Tibial nerve (tissue), 4 donors: ENCODE results near the gene LDB3. TPM values are rescaled to one million over a fixed set of nuclear protein-coding genes. Genes with fewer than 3 reads are reported as not detected.
A peak's percentile ranks its signal among the peaks of the same experiment; 100 is the strongest.

Source experiments
- DNase-seq, 2 donors: peaks; one replicate each; pipeline ENCODE4 v3.0.0-alpha.2; 2019; ENCODE audit warnings: low spot score in 2 of 2
- H3K27ac ChIP-seq, 4 donors: fragments of 200-600 bp; sonication (generic) in 3 of 4; one replicate each; pipeline ENCODE4 v1.5.1; 2017 to 2019; ENCODE audit warnings: mild to moderate bottlenecking in 1 of 4
- H3K27me3 ChIP-seq, 2 donors: fragments of 200-600 bp; sonication (generic) in 1 of 2; one replicate each; pipeline versions ENCODE4 v1.5.1 to v1.6.0; 2017 to 2019
- H3K36me3 ChIP-seq, 3 donors: fragments of 200-600 bp; sonication (generic); one replicate each; pipeline ENCODE4 v1.5.1; 2018 to 2019
- H3K4me1 ChIP-seq, 4 donors: fragments of 200-600 bp; sonication (generic) in 3 of 4; one replicate each; pipeline ENCODE4 v1.5.1; 2017 to 2019
- H3K4me3 ChIP-seq, 4 donors: fragments of 200-600 bp; sonication (generic) in 3 of 4; one replicate each; pipeline ENCODE4 v1.5.1; 2017 to 2019; ENCODE audit warnings: mild to moderate bottlenecking in 1 of 4, moderate library complexity in 1 of 4
- H3K9me3 ChIP-seq, 4 donors: fragments of 200-600 bp; sonication (generic) in 3 of 4; one replicate each; pipeline ENCODE4 v1.5.1; 2017 to 2019
- EP300 ChIP-seq, 2 donors: sonication (generic); formaldehyde crosslinking; IDR thresholded peaks; one replicate each; pipeline ENCODE4 v1.6.1; 2017; ENCODE audit warnings: antibody characterized with exemption in 2 of 2, mild to moderate bottlenecking in 1 of 2
- POLR2A ChIP-seq, 2 donors: fragments of 450-650 bp; IDR thresholded peaks; one replicate each; pipeline ENCODE4 v1.6.1; 2017; ENCODE audit warnings: antibody characterized with exemption in 2 of 2, mild to moderate bottlenecking in 2 of 2, moderate library complexity in 2 of 2
- WGBS, 2 donors: methylation state at CpG; one replicate each; pipeline ENCODE4 v1.1.5; 2018; 5-methylcytosine and 5-hydroxymethylcytosine counted together
- total RNA-seq, 4 donors: library from RNA; depleted of rRNA; stranded (reverse); fragments of >200 nt; gene quantifications; one replicate each; pipeline ENCODE4 v1.1.0, GENCODE V29; 2016
- TF ChIP-seq, protein P1 (sequence below), 5 experiments: fragments of 200-600 bp in 3 of 5; fragments of 450-650 bp in 2 of 5; sonication (generic) in 3 of 5; IDR thresholded peaks; one replicate each; pipeline ENCODE4 v1.5.1; 2016 to 2019; ENCODE audit warnings: antibody characterized with exemption in 5 of 5, mild to moderate bottlenecking in 3 of 5, moderate library complexity in 2 of 5

Gene LDB3
- total RNA-seq, 4 donors from 2014 or later: 5.4 to 18.6 (median 7.5) TPM

DNA sequence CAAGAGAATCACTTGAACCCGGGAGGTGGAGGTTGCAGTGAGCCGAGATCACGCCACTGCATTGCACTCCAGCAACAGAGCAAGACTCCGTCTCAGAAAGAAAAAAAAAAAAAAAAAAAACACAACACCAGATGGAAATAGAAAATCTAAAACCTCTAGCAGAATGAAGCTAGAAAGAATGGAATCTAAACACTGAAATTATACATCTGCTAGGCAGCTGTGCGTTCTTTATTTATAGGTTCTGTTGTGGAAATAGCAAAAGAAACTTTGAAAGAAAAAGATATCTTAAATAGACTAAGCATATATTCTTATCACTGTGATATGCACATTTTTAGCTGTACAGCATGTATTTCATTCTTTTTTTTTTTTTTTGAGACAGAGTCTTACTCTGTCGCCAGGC is 105.2 kb downstream of the LDB3 start:
- H3K27ac ChIP-seq: no peak overlapping the region
- no peak for TF ChIP-seq EP300 (IDR thresholded peaks at IDR 0.05)
- no peak for TF ChIP-seq POLR2A (IDR thresholded peaks at IDR 0.05)
- TF ChIP-seq, protein P1, sequence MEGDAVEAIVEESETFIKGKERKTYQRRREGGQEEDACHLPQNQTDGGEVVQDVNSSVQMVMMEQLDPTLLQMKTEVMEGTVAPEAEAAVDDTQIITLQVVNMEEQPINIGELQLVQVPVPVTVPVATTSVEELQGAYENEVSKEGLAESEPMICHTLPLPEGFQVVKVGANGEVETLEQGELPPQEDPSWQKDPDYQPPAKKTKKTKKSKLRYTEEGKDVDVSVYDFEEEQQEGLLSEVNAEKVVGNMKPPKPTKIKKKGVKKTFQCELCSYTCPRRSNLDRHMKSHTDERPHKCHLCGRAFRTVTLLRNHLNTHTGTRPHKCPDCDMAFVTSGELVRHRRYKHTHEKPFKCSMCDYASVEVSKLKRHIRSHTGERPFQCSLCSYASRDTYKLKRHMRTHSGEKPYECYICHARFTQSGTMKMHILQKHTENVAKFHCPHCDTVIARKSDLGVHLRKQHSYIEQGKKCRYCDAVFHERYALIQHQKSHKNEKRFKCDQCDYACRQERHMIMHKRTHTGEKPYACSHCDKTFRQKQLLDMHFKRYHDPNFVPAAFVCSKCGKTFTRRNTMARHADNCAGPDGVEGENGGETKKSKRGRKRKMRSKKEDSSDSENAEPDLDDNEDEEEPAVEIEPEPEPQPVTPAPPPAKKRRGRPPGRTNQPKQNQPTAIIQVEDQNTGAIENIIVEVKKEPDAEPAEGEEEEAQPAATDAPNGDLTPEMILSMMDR (IDR thresholded peaks at IDR 0.05): no peak
- H3K9me3 ChIP-seq: no peaks in the 10 kb centered on the region
- no peaks in the 10 kb centered on the region for H3K36me3 ChIP-seq
- no peak overlapping the region for H3K4me3 ChIP-seq
- DNase-seq: no peak
- no peaks in the 10 kb centered on the region for H3K27me3 ChIP-seq
- peaks cover 0 to 67% (median 12%) of the 10 kb centered on the region in 4 donors for H3K4me1 ChIP-seq
- WGBS, 2 donors: 76 to 87% methylated on average over 6 of the region's 6 CpGs

DNA sequence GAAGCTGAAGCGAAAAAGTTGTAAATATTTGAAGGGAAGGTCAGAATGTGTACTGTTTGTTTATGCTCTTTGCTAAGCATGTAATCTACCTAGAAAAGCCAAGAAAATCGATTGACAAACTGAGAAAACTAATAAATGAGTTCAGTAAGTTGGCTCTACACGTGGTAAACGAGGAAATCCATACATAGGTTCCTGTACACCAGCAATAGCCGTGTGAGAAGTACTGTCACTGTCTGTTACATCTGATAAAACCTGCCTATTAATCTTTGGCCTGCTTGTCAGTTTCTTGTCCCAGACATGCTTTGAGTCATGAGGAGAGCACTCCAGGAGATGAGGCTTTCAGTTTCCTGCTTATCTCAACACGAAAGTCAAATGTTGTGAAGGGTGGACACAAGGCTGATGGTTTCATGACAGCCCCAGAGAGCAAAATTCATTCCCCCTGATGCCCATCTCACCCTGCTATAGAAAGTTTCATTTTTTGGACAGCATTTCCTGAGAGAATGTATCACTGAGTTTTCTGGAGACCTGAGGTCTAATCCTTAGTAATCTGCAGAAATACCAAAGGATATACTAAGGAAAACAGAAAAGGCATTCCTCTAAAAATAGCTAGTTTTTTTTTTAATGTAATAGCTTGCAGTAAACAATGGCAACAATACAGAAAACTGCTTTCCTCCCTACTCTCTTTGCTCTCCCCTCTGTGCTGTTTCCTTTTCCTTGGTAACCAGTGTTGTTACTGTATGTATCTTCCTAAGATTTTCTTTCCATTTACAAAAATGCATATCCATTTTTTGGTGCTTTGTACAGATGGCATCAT is 107.0 kb downstream of the LDB3 start:
- Histone ChIP-seq H3K27ac (no peak overlapping the region), H3K4me3 (no peak overlapping the region), H3K36me3 (no peaks in the 10 kb centered on the region), H3K9me3 (no peaks in the 10 kb centered on the region), H3K4me1 (peaks cover 0 to 56% (median 6%) of the 10 kb centered on the region in 4 donors), H3K27me3 (no peaks in the 10 kb centered on the region)
- TF ChIP-seq, protein P1 (IDR thresholded peaks at IDR 0.05): no peak
- TF ChIP-seq EP300 (IDR thresholded peaks at IDR 0.05): no peak
- no peak for TF ChIP-seq POLR2A (IDR thresholded peaks at IDR 0.05)
- 67 to 74% methylated on average over 6 of the region's 6 CpGs for WGBS, 2 donors
- DNase-seq: no peak

DNA sequence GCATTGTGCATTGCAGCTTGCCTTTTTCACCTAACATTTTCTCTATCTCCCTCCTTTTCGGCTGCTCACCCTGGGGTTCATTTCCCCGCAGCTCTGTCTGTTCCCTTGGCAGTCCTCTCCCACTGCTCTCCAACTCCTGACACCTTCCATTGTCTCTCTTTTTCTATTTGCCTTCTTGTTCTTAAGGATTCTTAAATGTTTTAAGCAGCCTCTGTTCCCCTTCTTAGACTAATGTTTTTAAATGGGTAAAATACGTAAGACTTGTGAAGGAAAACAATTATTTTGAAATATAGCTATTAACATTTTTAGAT is 107.5 kb downstream of the LDB3 start:
- Histone ChIP-seq H3K9me3 (peaks cover 0 to 5% (median 0%) of the 10 kb centered on the region in 4 donors), H3K4me3 (no peak overlapping the region), H3K36me3 (no peaks in the 10 kb centered on the region), H3K4me1 (peaks cover 0 to 50% (median 6%) of the 10 kb centered on the region in 4 donors), H3K27ac (no peak overlapping the region), H3K27me3 (no peaks in the 10 kb centered on the region)
- no peak for DNase-seq
- 67 to 73% methylated on average over 3 of the region's 3 CpGs for WGBS, 2 donors
- TF ChIP-seq EP300 (IDR thresholded peaks at IDR 0.05) (no peak), POLR2A (IDR thresholded peaks at IDR 0.05) (no peak)
- TF ChIP-seq, protein P1 (IDR thresholded peaks at IDR 0.05): no peak

DNA sequence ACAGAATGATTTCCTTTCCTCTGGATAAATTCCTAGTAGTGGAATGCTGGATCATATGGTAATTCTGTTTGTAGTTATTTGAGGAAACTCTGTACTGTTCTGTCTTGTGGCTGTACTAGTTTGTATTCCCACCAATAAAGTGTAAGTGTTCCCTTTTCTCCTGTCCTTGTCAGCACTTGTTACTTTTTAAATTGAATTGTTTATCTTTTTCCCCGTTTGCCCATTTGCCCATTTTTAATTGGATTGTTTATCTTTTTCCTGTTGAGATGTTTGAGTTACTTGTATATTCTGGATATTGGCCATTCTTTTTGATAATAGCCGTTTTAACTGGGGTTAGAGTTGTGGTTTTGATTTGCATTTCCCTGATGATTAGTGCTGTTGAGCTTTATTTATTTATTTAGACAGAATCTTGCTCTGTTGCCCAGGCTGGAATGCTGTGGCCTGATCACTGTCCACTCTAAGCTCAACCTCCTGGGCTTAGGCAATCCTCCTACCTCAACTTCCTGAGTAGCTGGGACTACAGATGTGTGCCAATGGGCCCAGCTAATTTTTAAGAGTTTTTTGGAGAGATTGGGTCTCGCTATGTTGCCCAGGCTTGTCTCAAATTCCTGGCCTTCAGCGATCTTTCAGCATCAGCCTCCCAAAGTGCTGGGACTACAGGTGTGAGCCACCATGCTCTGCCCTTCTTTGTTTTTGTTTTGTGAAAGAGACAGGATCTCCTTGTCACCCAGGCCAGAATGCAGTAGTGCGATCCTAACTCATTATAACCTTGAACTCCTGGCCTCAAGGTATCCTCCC is 111.1 kb downstream of the LDB3 start:
- Histone ChIP-seq H3K27ac (peak overlapping the region in 1 of 4 donors; percentile 8), H3K27me3 (no peaks in the 10 kb centered on the region), H3K4me1 (peaks cover 0 to 44% (median 6%) of the 10 kb centered on the region in 4 donors), H3K4me3 (no peak overlapping the region), H3K36me3 (no peaks in the 10 kb centered on the region), H3K9me3 (peaks cover 0 to 15% (median 0%) of the 10 kb centered on the region in 4 donors)
- TF ChIP-seq POLR2A (IDR thresholded peaks at IDR 0.05): no peak
- no peak for DNase-seq
- 75 to 76% methylated on average over 5 of the region's 5 CpGs for WGBS, 2 donors

DNA sequence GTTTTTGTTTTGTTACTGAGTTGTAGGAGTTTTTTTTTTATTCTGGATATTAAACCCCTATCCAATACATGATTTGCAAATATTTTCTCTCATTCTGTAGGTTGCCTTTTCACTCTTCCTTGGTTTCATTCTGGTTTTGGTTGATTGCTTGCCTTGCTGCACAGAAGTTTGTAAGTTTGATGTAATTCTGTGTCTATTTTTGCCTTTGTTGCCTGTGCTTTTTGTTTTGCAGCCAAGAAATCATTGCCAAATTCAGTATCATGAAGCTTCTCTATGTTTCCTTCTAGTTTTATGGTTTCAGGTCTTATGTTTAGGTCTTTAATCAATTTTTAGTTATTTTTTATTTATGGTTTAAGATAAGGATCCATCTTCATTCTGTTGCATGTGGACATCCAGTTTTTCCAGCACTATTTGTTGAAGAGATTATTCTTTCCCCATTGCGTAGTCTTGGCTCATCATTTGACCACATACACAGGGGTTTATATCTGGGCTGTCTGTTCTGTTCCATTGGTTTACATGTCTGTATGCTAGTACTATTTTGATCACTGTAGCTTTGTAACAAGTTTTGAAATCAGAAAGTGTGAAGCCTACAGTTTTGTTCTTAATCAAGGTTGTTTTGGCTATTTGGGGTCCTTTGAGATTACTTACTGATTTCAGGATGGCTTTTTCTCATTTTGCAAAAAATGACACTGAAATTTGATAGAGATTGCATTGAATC is 114.5 kb downstream of the LDB3 start:
- H3K27me3 ChIP-seq: no peaks in the 10 kb centered on the region
- TF ChIP-seq EP300 (IDR thresholded peaks at IDR 0.05) (no peak), POLR2A (IDR thresholded peaks at IDR 0.05) (no peak)
- TF ChIP-seq, protein P1 (IDR thresholded peaks at IDR 0.05): no peak
- no peak overlapping the region for H3K27ac ChIP-seq
- DNase-seq: no peak
- peaks cover 0 to 15% (median 0%) of the 10 kb centered on the region in 4 donors for H3K9me3 ChIP-seq
- H3K4me1 ChIP-seq: peaks cover 0 to 52% (median 11%) of the 10 kb centered on the region in 4 donors
- no peaks in the 10 kb centered on the region for H3K36me3 ChIP-seq
- WGBS, 2 donors: 93% methylated on average over 1 of the region's 1 CpG
- H3K4me3 ChIP-seq: no peak overlapping the region
